ENCODE results near the gene PMS1. TPM values are rescaled to one million over a fixed set of nuclear protein-coding genes. Genes with fewer than 3 reads are reported as not detected.
"Not testable (repeated sequence)": the region's sequence is repeated elsewhere in the genome, so short reads cannot be mapped to it uniquely, and the experiment has no call there.

PMS1 gene
- total RNA-seq, 6 experiments from 2014 or later = 18.9 to 22.8 (median 20.5) TPM

- Mint-ChIP-seq H3K9me3 (no peaks in the 10 kb centered on the region), H3K27me3 (ENCODE audit: insufficient read depth) (no peaks in the 10 kb centered on the region), H3K4me1 (ENCODE audit: low read depth) (peaks cover 13% of the 10 kb centered on the region; the same call in 1 of the 2 replicates), H3K36me3 (ENCODE audit: low read depth) (peaks cover 33% of the 10 kb centered on the region), H3K27ac (no peak overlapping the region), H3K4me3 (no peak overlapping the region)
- no peak for DNase-seq
- no peak for TF ChIP-seq CTCF (IDR thresholded peaks at IDR 0.05)
Observed at GRCh38 chr2:189879716-189880081, 95.4 kb downstream of the PMS1 start.

DNA sequence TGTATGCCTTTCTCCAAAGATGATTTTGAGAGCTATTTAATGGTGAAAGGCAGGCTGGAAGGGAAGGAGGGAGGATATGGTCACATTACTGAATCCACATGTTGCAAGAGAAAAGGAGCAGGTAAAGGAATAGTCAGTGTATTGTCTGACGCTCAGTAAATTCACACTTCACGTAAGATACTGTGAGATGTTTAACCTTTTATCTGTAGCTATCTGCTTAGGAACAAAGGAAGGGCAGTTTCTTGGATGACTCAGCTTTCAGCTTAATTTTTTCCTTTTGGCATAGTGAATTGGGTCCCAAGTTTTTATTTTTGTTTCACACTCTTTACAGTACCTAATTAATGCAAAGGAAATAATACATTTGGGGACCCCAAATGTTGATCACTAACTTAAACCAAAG lies 96.2 kb downstream of the PMS1 start:
- H3K27ac Mint-ChIP-seq = no peak overlapping the region

DNA sequence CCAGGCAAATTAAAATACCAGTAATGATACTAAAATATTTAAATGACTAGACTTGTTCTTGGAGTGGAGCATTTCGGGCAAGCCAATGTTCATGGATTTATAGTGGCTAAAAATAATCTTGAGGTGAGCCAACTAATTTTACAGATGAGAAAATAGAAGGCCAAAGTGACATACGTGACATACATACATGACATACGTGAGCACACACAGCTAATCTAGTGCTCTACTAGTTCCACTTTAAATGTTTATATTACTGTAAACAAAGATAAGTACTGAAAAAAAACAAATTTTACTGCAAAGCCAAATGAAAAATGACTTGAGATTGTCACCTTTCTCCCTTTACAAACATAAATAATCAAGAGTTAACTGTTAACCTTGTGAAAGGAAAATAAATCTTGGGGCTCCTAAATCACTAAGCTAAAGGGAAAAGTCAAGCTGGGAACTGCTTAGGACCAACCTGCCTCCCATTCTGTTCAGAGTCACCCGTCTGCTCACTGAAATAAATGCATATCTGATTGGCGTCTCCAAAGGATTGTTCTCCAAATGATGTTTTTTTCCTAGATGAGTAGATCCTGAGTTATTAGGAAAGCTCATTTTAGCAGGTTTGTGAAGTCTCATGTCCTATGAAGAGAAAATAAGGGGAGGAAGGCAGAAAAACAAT lies 96.7 kb downstream of the PMS1 start:
- TF ChIP-seq CTCF (IDR thresholded peaks at IDR 0.05) = no peak
- Mint-ChIP-seq H3K4me1 (ENCODE audit: low read depth) (peaks cover 6% of the 10 kb centered on the region; the same call in 1 of the 2 replicates), H3K36me3 (ENCODE audit: low read depth) (peaks cover 24% of the 10 kb centered on the region), H3K27ac (no peak overlapping the region), H3K4me3 (no peak overlapping the region), H3K27me3 (ENCODE audit: insufficient read depth) (no peaks in the 10 kb centered on the region), H3K9me3 (no peaks in the 10 kb centered on the region)
- no peak for DNase-seq

More for the DNA sequence above, 96.2 kb downstream of the PMS1 start:
- DNase-seq = no peak
- peaks cover 9% of the 10 kb centered on the region; the same call in 1 of the 2 replicates for H3K4me1 Mint-ChIP-seq (ENCODE audit: low read depth)
- H3K27me3 Mint-ChIP-seq (ENCODE audit: insufficient read depth) = no peaks in the 10 kb centered on the region
- no peaks in the 10 kb centered on the region for H3K9me3 Mint-ChIP-seq
- no peak overlapping the region for H3K4me3 Mint-ChIP-seq
- TF ChIP-seq CTCF (IDR thresholded peaks at IDR 0.05) = no peak
- peaks cover 26% of the 10 kb centered on the region for H3K36me3 Mint-ChIP-seq (ENCODE audit: low read depth)

GRCh38 chr2:189885368-189885767 lies 101.1 kb downstream of the PMS1 start:
- DNase-seq = no peak
- no peak for TF ChIP-seq CTCF (IDR thresholded peaks at IDR 0.05)
- no peaks in the 10 kb centered on the region for H3K27me3 Mint-ChIP-seq (ENCODE audit: insufficient read depth)
- H3K4me3 Mint-ChIP-seq = no peak overlapping the region
- no peak overlapping the region for H3K27ac Mint-ChIP-seq
- no peaks in the 10 kb centered on the region; the same call in 1 of the 2 replicates for H3K9me3 Mint-ChIP-seq
- no peaks in the 10 kb centered on the region for H3K4me1 Mint-ChIP-seq (ENCODE audit: low read depth)
- H3K36me3 Mint-ChIP-seq (ENCODE audit: low read depth) = peaks cover 14% of the 10 kb centered on the region

DNA sequence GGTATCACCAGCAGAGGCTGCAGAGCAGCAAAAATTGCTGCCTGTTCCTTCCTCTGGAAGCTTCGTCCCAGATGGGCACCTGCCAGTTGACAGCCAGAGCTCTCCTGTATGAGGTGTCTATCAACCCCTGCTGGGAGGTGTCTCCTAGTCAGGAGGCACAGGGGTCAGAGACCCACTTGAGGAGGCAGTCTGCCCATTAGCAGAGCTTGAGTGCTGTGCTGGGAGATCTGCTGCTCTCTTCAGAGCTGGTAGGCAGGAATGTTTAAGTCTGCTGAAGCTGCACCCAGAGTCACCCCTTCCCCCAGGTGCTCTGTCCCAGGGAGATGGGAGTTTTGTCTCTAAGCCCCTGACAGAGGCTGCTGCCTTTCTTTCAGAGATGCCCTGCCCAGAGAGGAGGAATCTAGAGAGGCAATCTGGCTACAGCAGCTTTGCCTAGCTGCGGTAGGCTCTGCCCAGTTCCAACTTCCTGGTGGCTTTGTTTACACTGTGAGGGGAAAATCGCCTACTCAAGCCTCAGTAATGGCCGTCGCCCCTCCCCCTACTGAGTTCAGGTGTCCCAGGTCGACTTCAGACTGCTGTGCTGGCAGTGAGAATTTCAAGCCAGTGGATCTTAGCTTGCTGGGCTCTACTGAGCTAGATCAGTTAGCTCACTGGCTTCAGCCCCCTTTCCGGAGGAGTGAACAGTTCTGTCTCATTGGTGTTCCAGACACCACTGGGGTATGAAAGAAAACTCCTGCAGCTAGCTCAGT lies 108.5 kb downstream of the PMS1 start:
- H3K4me1 Mint-ChIP-seq (ENCODE audit: low read depth); H3K27me3 Mint-ChIP-seq (ENCODE audit: insufficient read depth); H3K36me3 Mint-ChIP-seq (ENCODE audit: low read depth); DNase-seq; H3K4me3 Mint-ChIP-seq; H3K9me3 Mint-ChIP-seq; H3K27ac Mint-ChIP-seq: not testable (repeated sequence)

- Mint-ChIP-seq H3K9me3 (no peaks in the 10 kb centered on the region), H3K36me3 (ENCODE audit: low read depth) (no peaks in the 10 kb centered on the region), H3K4me3 (no peak overlapping the region), H3K27ac (no peak overlapping the region), H3K27me3 (ENCODE audit: insufficient read depth) (no peaks in the 10 kb centered on the region), H3K4me1 (ENCODE audit: low read depth) (peaks cover 17% of the 10 kb centered on the region)
- no peak for DNase-seq
- TF ChIP-seq CTCF (IDR thresholded peaks at IDR 0.05) = no peak
Observed at GRCh38 chr2:189896809-189897208, 112.6 kb downstream of the PMS1 start.

Data from HFFc6 (cell line).